ENCODE data around the gene CYRIA. TPM values are rescaled to one million over a fixed set of nuclear protein-coding genes. Genes with fewer than 3 reads are reported as not detected.

CYRIA gene
- total RNA-seq, 4 donors from 2014 or later = 4.4 to 29.6 (median 8.1) TPM

GRCh38 chr2:16671760-16672159 is 6.1 kb upstream of the CYRIA start:
- H3K27me3 ChIP-seq = no peaks in the 10 kb centered on the region
- peaks cover 0 to 3% of the 10 kb centered on the region in 2 donors for H3K36me3 ChIP-seq
- intact Hi-C loops (cut with DNase I; ENCODE audit: low total_unique reads) = no loop called here
- no peak overlapping the region for H3K27ac ChIP-seq
- no peak for DNase-seq
- no peaks in the 10 kb centered on the region for H3K4me1 ChIP-seq
- H3K4me3 ChIP-seq = no peak overlapping the region
- no peak for TF ChIP-seq POLR2A (IDR thresholded peaks at IDR 0.05)
- TF ChIP-seq CTCF (IDR thresholded peaks at IDR 0.05) = no peak
- no peaks in the 10 kb centered on the region for H3K9me3 ChIP-seq

- Histone ChIP-seq H3K27me3 (no peaks in the 10 kb centered on the region), H3K4me3 (no peak overlapping the region), H3K4me1 (peaks cover 0 to under 1% of the 10 kb centered on the region in 2 donors), H3K27ac (no peak overlapping the region), H3K36me3 (no peaks in the 10 kb centered on the region), H3K9me3 (no peaks in the 10 kb centered on the region)
- no peak for DNase-seq
- intact Hi-C loops (cut with DNase I; ENCODE audit: low total_unique reads) = no loop called here
- TF ChIP-seq POLR2A (IDR thresholded peaks at IDR 0.05) = no peak
- TF ChIP-seq CTCF (IDR thresholded peaks at IDR 0.05) = no peak
These were observed 3.8 kb upstream of the CYRIA start for GRCh38 chr2:16669388-16669787.

- TF ChIP-seq CTCF (IDR thresholded peaks at IDR 0.05) (no peak), POLR2A (IDR thresholded peaks at IDR 0.05) (no peak)
- H3K4me1 ChIP-seq = peaks cover 1 to 10% of the 10 kb centered on the region in 2 donors
- H3K27ac ChIP-seq = peak overlapping the region; percentile 59 to 76
- DNase-seq = no peak
- H3K9me3 ChIP-seq = no peaks in the 10 kb centered on the region
- intact Hi-C loops (cut with DNase I; ENCODE audit: low total_unique reads) = no loop called here
- H3K27me3 ChIP-seq = no peaks in the 10 kb centered on the region
- no peak overlapping the region for H3K4me3 ChIP-seq
- H3K36me3 ChIP-seq = no peaks in the 10 kb centered on the region
These were observed 791 bp upstream of the CYRIA start for GRCh38 chr2:16666449-16666801.

GRCh38 chr2:16664809-16665747 is 556 bp downstream of the CYRIA start:
- peak in 1 of 2 donors; percentile 35 for DNase-seq
- no peaks in the 10 kb centered on the region for H3K36me3 ChIP-seq
- peak overlapping the region; percentile 73 to 82 for H3K27ac ChIP-seq
- H3K4me3 ChIP-seq = peak overlapping the region; percentile 59 to 70
- no peaks in the 10 kb centered on the region for H3K27me3 ChIP-seq
- H3K4me1 ChIP-seq = peaks cover 5 to 10% of the 10 kb centered on the region in 2 donors
- H3K9me3 ChIP-seq = no peaks in the 10 kb centered on the region
- no peak for TF ChIP-seq POLR2A (IDR thresholded peaks at IDR 0.05)
- TF ChIP-seq CTCF (IDR thresholded peaks at IDR 0.05) = no peak
- intact Hi-C loops (cut with DNase I; ENCODE audit: low total_unique reads) = no loop called here

GRCh38 chr2:16664052-16664731 is 1.4 kb downstream of the CYRIA start:
- DNase-seq = peak; percentile 68 to 87
- TF ChIP-seq CTCF (IDR thresholded peaks at IDR 0.05) = no peak
- TF ChIP-seq POLR2A (IDR thresholded peaks at IDR 0.05) = peak in 1 of 2 donors; percentile 16
- Histone ChIP-seq H3K9me3 (no peaks in the 10 kb centered on the region), H3K4me1 (peaks cover 5 to 10% of the 10 kb centered on the region in 2 donors), H3K27me3 (no peaks in the 10 kb centered on the region), H3K27ac (peak overlapping the region; percentile 73 to 82), H3K4me3 (peak overlapping the region; percentile 59 to 70), H3K36me3 (no peaks in the 10 kb centered on the region)
- intact Hi-C loops (cut with DNase I; ENCODE audit: low total_unique reads) = no loop called here
